Sigmoid colon (tissue), 3 donors: ENCODE results near the gene WDR37.

Experiments used
- CTCF ChIP-seq, 4 experiments: fragments of 450-650 bp in 3 of 4; fragments of 200-600 bp in 1 of 4; IDR thresholded peaks; one replicate each; pipeline ENCODE4 v1.5.1; 2016 to 2019; ENCODE audit warnings: antibody characterized with exemption in 4 of 4, mild to moderate bottlenecking in 3 of 4, moderate library complexity in 2 of 4
- POLR2A ChIP-seq, 2 donors: fragments of 450-650 bp; IDR thresholded peaks; one replicate each; pipeline ENCODE4 v1.6.1; 2016; ENCODE audit warnings: antibody characterized with exemption in 2 of 2, mild to moderate bottlenecking in 2 of 2, moderate library complexity in 2 of 2

GRCh38 chr10:1025683-1026082, 30.5 kb upstream of the WDR37 start, which contains the start of gene IDI2:
- no peak for TF ChIP-seq POLR2A (IDR thresholded peaks at IDR 0.05)
- no peak for TF ChIP-seq CTCF (IDR thresholded peaks at IDR 0.05)
